Ectodermal cell (in vitro differentiated cells): Measurements from ENCODE around the gene FXYD4.
A peak's percentile ranks its signal among the peaks of the same experiment; 100 is the strongest.

Source experiments
- H3K27ac ChIP-seq: 2 replicates; pipeline ENCODE4 v1.7.0; 2013; ENCODE audit warnings: mild to moderate bottlenecking, low read depth, low read length; ENCODE audit not compliant: insufficient read depth, poor library complexity, severe bottlenecking
- H3K27me3 ChIP-seq: 2 replicates; pipeline ENCODE4 v1.7.0; 2013; ENCODE audit warnings: mild to moderate bottlenecking, low read length; ENCODE audit not compliant: insufficient read depth, control insufficient read depth, poor library complexity, severe bottlenecking
- H3K36me3 ChIP-seq: one replicate; pipeline ENCODE4 v1.7.0; 2013; ENCODE audit warnings: low read length; ENCODE audit not compliant: control insufficient read depth, insufficient read depth
- H3K4me1 ChIP-seq: one replicate; pipeline ENCODE4 v1.7.0; 2013; ENCODE audit warnings: low read length; ENCODE audit not compliant: control insufficient read depth, insufficient read depth
- H3K4me3 ChIP-seq: 2 replicates; pipeline ENCODE4 v1.7.0; 2013; ENCODE audit warnings: low read depth, low read length, control low read depth; ENCODE audit not compliant: insufficient read depth
- H3K9me3 ChIP-seq: 2 replicates; pipeline ENCODE4 v1.7.0; 2013; ENCODE audit warnings: mild to moderate bottlenecking, low read length, moderate library complexity; ENCODE audit not compliant: control insufficient read depth
- WGBS, 2 experiments: methylation state at CpG; one replicate each; pipeline ENCODE4 v1.1.7; 2013; ENCODE audit warnings: missing lambda C conversion rate in 2 of 2; 5-methylcytosine and 5-hydroxymethylcytosine counted together

FXYD4 gene

DNA sequence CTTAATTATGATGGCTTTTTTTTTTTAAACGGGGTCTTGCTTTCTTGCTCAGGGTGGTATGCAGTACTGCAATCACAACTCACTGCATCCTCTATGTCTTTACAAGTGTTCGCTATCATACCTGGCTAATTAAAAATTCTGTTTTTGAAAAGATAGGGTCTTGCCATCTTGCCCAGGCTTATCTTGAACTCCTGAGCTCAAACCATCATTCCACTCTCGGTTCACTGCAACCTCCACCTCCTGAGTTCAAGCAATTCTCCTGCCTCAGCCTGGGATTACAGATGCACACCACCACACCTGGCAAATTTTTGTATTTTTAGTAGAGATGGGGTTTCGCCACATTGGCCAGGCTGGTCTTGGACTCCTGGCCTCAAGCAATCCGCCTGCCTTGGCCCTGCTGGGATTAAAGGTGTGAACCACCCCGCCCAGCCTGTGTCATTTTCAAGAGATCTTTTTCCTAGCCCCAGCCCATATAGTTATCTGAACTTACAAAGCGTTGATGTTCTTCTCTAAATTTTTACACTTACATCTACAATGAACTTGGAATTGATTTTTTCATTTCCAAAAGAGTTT, 31.5 kb downstream of the FXYD4 start:
- peaks cover 35% of the 10 kb centered on the region for H3K4me1 ChIP-seq
- H3K9me3 ChIP-seq = no peaks in the 10 kb centered on the region
- no peak overlapping the region for H3K4me3 ChIP-seq
- WGBS, 2 experiments = 89 to 92% methylated on average over 7 of the region's 7 CpGs
- H3K27ac ChIP-seq = no peak overlapping the region
- H3K36me3 ChIP-seq = peaks cover 6% of the 10 kb centered on the region
- H3K27me3 ChIP-seq = no peaks in the 10 kb centered on the region

DNA sequence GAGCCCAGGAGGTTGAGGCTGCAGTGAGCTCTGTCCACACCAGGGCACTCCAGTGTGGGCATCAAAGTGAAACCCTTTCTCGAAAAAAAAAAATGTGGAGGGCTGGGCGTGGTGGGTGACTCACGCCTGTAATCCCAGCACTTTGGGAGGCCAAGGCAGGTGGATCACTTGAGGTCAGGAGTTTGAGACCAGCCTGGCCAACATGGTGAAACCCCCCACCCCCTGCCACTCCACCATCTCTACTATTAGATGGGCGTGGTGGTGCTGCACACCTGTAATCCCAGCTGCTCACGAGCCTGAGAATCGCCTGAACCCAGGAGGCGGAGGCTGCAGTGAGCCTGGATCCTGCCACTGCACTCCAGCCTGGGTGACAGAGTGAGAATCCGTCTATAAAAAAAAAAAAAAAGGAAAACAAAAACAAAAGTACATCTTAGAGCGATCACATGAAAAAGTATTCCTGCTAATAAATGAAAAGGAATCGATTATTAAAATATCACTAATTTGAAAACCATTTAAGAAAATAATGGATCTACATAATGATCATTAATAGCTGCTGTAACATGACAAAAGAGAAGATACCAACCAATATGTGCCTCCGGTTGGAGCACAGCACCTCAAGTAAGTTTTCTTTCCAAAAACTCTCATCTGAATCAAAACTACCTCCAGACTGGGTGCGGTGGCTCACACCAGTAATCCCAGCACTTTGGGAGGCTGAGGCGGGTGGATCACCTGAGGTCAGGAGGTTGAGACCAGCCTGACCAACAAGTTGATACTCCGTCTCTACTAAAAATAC, 32.7 kb downstream of the FXYD4 start:
- H3K36me3 ChIP-seq = peaks cover 6% of the 10 kb centered on the region

DNA sequence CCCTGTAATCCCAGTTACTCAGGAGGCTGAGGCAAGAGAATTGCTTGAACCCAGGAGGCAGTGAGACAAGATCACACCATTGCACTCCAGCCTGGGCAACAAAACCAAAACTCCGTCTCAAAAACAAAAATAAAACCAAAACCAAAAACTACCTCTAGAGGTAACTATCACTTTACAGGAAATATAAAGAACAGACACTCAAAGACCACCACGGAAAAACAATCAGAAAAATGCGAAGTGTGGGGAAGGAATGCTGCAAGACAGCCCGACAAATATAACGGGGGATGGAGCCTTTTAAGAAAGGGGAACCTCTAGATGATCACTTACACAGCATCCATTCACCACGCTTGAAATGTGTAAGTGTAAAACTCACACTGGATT, 33.3 kb downstream of the FXYD4 start:
- peaks cover 24% of the 10 kb centered on the region for H3K4me1 ChIP-seq
- no peaks in the 10 kb centered on the region for H3K9me3 ChIP-seq
- H3K27me3 ChIP-seq = no peaks in the 10 kb centered on the region
- H3K36me3 ChIP-seq = peaks cover 5% of the 10 kb centered on the region
- 76 to 77% methylated on average over 5 to 6 of the region's 6 CpGs for WGBS, 2 experiments
- H3K27ac ChIP-seq = no peak overlapping the region
- no peak overlapping the region for H3K4me3 ChIP-seq

More for the DNA sequence above, 32.7 kb downstream of the FXYD4 start:
- Histone ChIP-seq H3K4me1 (peaks cover 30% of the 10 kb centered on the region), H3K9me3 (no peaks in the 10 kb centered on the region), H3K4me3 (no peak overlapping the region), H3K27me3 (no peaks in the 10 kb centered on the region), H3K27ac (no peak overlapping the region)
- 87 to 88% methylated on average over 11 to 12 of the region's 14 CpGs for WGBS, 2 experiments

DNA sequence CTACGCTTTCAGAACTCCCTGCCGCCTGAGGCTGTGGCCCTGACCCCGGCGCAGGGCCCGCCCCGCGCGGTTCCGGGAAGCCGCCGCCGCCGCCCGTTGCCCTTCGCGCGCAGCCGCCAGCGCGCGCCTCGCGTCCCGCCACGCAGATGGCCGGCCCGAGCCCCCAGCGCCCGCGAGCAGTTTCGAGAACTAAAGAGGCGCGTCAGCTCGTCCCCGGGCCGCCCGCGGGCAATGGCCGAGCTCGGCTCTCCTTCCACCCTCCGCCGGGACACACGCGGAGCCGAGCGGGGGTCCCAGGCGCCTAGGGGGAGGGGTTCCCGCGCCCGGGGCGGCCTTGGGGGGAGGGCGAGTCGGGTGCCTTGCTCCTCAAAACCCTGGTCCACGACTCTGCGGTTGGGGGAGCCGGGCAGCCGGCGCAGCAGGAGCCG, 35.7 kb downstream of the FXYD4 start:
- Histone ChIP-seq H3K4me1 (peaks cover 15% of the 10 kb centered on the region), H3K27ac (peak overlapping the region; percentile 94), H3K36me3 (no peaks in the 10 kb centered on the region), H3K4me3 (peak overlapping the region; percentile 65), H3K9me3 (no peaks in the 10 kb centered on the region), H3K27me3 (no peaks in the 10 kb centered on the region)
- 0% methylated on average over 59 of the region's 59 CpGs for WGBS, 2 experiments

DNA sequence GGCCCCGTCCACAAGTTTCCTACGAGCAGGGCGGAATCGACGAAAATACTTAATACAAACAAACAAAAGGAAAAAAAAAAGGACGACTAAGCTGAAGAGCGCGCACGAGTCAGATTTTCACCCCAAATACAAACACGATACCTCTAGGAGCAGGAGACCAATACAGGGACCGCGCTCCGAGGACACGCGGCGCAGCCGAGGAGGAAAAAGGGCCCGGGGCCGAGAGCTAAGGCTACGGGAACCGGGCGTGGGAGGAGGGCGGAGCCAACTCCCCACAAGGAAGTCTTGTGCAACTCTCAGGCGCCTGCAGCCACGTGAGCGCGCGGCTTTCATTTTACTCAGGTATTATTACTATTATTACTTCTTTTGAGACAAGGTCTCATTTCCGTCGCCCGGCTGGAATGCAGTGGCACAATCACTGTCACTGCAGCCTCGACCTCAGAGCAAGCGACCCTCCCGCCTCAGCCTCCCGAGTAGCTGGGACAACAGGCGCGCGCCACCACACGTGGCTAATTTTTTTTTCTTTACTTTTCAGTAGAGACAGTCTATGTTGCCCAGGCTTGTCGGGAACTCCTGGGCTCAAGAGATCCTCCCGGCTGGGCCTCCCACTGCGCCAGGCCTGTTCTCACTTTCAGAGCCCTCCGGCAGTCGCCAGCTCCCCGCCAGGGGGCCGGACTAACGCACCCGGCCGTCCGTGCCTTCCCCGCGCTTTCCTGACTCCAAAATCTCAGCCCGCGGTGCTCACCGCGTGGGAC, 36.3 kb downstream of the FXYD4 start:
- no peaks in the 10 kb centered on the region for H3K9me3 ChIP-seq
- peak overlapping the region; percentile 94 for H3K27ac ChIP-seq
- H3K27me3 ChIP-seq = no peaks in the 10 kb centered on the region
- peaks cover 9% of the 10 kb centered on the region for H3K4me1 ChIP-seq
- WGBS, 2 experiments = 0 to 1% methylated on average over 55 to 56 of the region's 56 CpGs
- peak overlapping the region; percentile 65 for H3K4me3 ChIP-seq
- H3K36me3 ChIP-seq = no peaks in the 10 kb centered on the region

DNA sequence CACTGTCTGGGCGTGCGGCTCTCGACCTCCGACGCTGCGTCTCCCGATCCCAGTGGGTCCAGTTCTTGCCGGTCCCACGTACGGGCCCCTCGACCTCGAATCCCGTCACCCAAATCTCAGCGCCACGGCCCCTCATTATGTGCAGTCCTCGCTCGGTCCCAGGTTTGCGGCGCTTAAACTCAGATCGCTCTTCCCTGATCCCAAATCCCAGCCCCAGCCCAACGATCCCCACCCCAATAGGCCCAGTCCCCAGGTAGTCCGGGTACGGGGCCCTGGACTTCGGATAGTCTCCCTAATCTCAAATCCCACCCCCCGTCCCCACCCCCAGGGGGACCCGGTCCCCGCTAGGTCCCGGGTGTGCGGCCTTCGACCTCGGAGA, 36.9 kb downstream of the FXYD4 start:
- Histone ChIP-seq H3K27me3 (no peaks in the 10 kb centered on the region), H3K27ac (peak overlapping the region; percentile 94)
- 0% methylated on average over 31 of the region's 31 CpGs for WGBS, 2 experiments

DNA sequence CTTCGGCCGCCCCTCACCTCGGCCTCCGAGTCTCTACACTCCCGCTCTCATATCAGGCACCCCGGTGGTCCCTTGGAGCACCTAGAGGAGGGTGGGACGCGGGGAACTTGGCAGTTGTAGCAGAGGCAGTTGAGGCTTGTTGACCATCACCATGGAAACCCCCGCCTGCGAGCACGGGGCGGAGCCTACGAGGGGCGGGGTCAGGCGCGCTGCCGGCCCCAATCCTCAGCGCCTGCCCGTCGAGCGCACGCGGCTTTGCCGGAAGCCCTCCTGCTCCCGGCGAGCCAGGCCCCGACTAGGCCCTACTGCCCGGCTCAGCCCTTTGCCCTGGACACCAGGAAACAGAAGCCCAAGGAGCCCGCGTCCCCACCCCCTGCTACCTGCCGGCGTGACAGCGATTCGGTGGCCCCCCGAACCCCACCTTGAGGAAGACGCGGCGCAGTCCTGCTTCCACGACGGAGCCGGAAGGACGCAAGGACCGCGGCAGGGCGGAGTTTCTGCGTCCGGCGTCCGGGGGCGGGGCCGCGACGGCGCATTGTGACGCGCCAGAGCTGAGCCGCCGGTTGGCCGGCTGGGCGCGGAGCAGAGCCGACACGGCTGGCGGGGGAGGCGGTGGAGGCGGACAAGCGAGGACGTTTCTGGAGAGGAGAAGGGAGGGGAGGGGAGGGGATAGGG, 37.4 kb downstream of the FXYD4 start, which contains the start of gene HNRNPF:
HNRNPF (minus strand) TSS at position 477 of the 675 bp plus-strand sequence. CDS start 21,302 bp downstream, outside the sequence.
- Histone ChIP-seq H3K4me3 (peak within 1 kb of the TSS; percentile 65), H3K4me1 (peaks cover 7% of the 10 kb centered on the region), H3K9me3 (no peaks in the 10 kb centered on the region), H3K36me3 (no peaks in the 10 kb centered on the region), H3K27ac (peak within 1 kb of the TSS; percentile 94), H3K27me3 (no peaks in the 10 kb centered on the region)
- 0% methylated on average over 68 of the region's 68 CpGs for WGBS, 2 experiments

More for the DNA sequence above, 36.9 kb downstream of the FXYD4 start:
- Histone ChIP-seq H3K4me1 (peaks cover 7% of the 10 kb centered on the region), H3K9me3 (no peaks in the 10 kb centered on the region), H3K4me3 (peak overlapping the region; percentile 65), H3K36me3 (no peaks in the 10 kb centered on the region)

DNA sequence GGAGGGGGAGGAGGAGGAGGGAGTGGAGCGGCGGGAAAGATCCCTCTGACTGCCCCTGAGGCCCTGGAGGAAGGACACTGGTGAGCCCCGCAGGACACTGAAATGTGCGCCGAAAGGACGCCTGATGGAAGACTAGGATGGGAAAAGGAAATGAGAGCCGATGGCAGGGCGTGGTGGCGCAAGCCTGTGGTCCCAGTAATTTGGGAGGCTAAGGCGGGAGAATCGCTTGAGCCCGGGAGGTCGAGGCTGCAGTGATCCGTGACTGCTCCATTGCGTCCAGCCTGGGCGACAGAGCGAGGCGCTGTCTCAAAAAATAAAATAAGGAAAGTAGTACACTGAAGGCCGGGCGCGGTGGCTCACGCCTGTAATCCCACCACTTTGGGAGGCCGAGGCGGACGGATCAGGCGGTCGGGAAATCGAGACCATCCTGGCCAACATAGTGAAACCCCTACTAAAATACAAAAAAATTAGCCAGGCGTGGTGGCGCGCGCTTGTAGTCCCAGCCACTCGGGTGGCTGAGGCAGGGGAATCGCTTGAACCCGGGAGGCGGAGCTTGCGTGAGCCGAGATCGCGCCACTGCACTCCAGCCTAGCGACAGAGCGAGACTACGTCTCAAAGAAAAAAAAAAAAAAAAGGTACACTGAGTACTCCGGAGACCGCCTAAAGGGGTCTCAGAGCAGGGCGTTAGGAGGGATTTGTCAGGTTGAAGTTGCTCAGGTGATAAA, 38.1 kb downstream of the FXYD4 start:
- H3K4me1 ChIP-seq = peaks cover 7% of the 10 kb centered on the region
- no peaks in the 10 kb centered on the region for H3K36me3 ChIP-seq
- no peaks in the 10 kb centered on the region for H3K27me3 ChIP-seq
- H3K27ac ChIP-seq = peak overlapping the region; percentile 94
- WGBS, 2 experiments = 67% methylated on average over 46 of the region's 46 CpGs
- peak overlapping the region; percentile 65 for H3K4me3 ChIP-seq
- H3K9me3 ChIP-seq = no peaks in the 10 kb centered on the region

DNA sequence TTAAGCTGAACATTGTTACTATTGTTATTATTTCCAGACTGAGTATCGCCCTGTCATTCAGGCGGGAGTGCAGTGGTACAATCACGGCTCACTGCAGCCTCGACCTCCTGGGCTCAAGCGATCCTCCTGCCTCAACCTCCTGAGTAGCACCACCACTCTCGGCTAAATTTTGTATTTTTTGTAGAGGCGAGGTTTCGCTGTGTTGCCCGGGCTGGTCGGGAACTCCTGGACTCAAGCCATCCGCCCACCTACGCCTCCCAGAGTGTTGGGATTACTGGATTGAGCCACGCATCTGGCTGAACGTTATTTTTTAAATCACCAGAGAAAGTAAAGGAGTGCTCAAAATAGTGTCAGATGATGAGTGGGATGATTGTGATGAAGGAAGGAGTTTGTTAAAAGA, 38.9 kb downstream of the FXYD4 start:
- no peak overlapping the region for H3K27ac ChIP-seq
- WGBS, 2 experiments = 95 to 97% methylated on average over 14 of the region's 14 CpGs
- H3K36me3 ChIP-seq = no peaks in the 10 kb centered on the region
- no peaks in the 10 kb centered on the region for H3K9me3 ChIP-seq
- no peak overlapping the region for H3K4me3 ChIP-seq
- no peaks in the 10 kb centered on the region for H3K27me3 ChIP-seq
- H3K4me1 ChIP-seq = peaks cover 6% of the 10 kb centered on the region
